BLaER1 treated with 17β-estradiol and CSF1 and Interleukin-3, amounts not matched to agents 10 nM and 100 nM (cell line): Measurements from ENCODE around the gene RBM38.

ENCODE experiments used
- H3K27ac ChIP-seq, 11 experiments: shearing (Covaris generic); formaldehyde crosslinking; 2 replicates each; pipeline ENCODE4 v1.8.1; 2022
- H3K27me3 ChIP-seq, 11 experiments: shearing (Covaris generic); formaldehyde crosslinking; 2 replicates each; pipeline ENCODE4 v1.8.1; 2022
- H3K36me3 ChIP-seq, 11 experiments: shearing (Covaris generic); formaldehyde crosslinking; 2 replicates each; pipeline ENCODE4 v1.8.1; 2022
- H3K4me1 ChIP-seq, 10 experiments: shearing (Covaris generic); formaldehyde crosslinking; 2 replicates each; pipeline ENCODE4 v1.8.1; 2022
- H3K4me2 ChIP-seq, 11 experiments: shearing (Covaris generic); formaldehyde crosslinking; 2 replicates each; pipeline ENCODE4 v1.8.1; 2022
- H3K4me3 ChIP-seq, 10 experiments: shearing (Covaris generic); formaldehyde crosslinking; 2 replicates each; pipeline ENCODE4 v1.8.1; 2022
- H3K9ac ChIP-seq, 11 experiments: shearing (Covaris generic); formaldehyde crosslinking; 2 replicates each; pipeline ENCODE4 v1.8.1; 2022
- H3K9me3 ChIP-seq, 11 experiments: shearing (Covaris generic); formaldehyde crosslinking; replicated peaks in 1 of 11; 2 replicates each; pipeline ENCODE4 v1.8.1; 2022
- H4K20me1 ChIP-seq, 11 experiments: shearing (Covaris generic); formaldehyde crosslinking; 2 replicates each; pipeline ENCODE4 v1.8.1; 2022
- Cebpa-rat ChIP-seq, 11 experiments: shearing (Covaris generic); IDR thresholded peaks; 2 replicates each; pipeline ENCODE4 v1.8.1; 2022

Gene RBM38

DNA sequence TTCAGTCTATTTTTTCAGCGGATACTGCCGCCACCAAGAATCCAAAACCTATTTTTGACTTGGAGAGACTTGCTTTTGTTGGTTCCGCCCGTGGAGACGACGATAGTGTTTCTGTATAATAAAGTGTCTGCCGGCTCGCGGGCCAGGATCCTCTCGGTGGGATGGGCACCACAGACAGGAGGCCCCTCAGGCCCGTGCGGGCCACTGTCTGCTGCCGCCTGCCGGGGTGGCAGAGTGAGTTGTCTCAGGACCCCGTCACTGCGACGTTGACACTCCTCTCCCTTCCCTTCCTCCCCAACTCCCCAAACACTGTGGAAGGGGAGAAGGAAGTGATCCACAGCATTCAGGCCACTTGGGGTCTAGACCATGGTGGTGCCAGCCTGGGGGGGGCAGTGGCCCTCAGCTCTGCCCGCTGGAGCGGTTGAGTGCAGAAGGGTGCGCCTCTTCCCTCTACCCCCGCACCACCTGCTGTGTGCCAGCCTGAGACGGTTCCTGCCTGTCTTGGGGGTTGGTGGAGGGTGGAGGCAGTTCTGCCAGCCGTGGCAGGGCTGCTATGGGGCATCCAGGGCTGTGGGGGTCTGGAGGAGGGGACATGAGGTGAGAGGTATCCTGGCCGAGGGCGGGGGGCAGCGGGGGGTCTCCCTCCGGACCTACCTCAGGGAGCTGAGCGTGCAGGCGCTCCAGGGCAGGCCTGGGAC is 17.5 kb downstream of the RBM38 start:
- Histone ChIP-seq H3K4me3 (no peak overlapping the region), H3K4me2 (peak overlapping the region in 8 of 11 experiments; percentile 8 to 48 (median 26); a peak in 11 of 22 replicates), H3K4me1 (peaks cover 10 to 98% (median 82%) of the 10 kb centered on the region in 10 experiments), H4K20me1 (peaks cover 63 to 83% (median 75%) of the 10 kb centered on the region in 11 experiments), H3K27me3 (no peaks in the 10 kb centered on the region), H3K9me3 (no peaks in the 10 kb centered on the region; a peak in 1 of 22 replicates), H3K36me3 (peaks cover 63 to 73% (median 69%) of the 10 kb centered on the region in 11 experiments), H3K9ac (peak overlapping the region in 9 of 11 experiments; percentile 4 to 54 (median 22); a peak in 15 of 22 replicates), H3K27ac (peak overlapping the region in 9 of 11 experiments; percentile 33 to 77 (median 50); a peak in 17 of 22 replicates)
- TF ChIP-seq Cebpa-rat (IDR thresholded peaks at IDR 0.05): no peak

GRCh38 chr20:57409316-57409671 is 18.1 kb downstream of the RBM38 start:
- Histone ChIP-seq H3K4me3 (no peak overlapping the region), H3K27ac (peak overlapping the region in 8 of 11 experiments; percentile 46 to 77 (median 57); a peak in 14 of 22 replicates), H3K4me2 (peak overlapping the region in 2 of 11 experiments; percentile 14 to 24; a peak in 2 of 22 replicates), H3K27me3 (no peaks in the 10 kb centered on the region), H3K9ac (peak overlapping the region in 7 of 11 experiments; percentile 19 to 54 (median 22); a peak in 11 of 22 replicates), H3K36me3 (peaks cover 57 to 67% (median 63%) of the 10 kb centered on the region in 11 experiments), H3K4me1 (peaks cover 13 to 98% (median 78%) of the 10 kb centered on the region in 10 experiments), H4K20me1 (peaks cover 57 to 77% (median 69%) of the 10 kb centered on the region in 11 experiments), H3K9me3 (no peaks in the 10 kb centered on the region; a peak in 1 of 22 replicates)
- no peak for TF ChIP-seq Cebpa-rat (IDR thresholded peaks at IDR 0.05)

- Histone ChIP-seq H3K36me3 (peaks cover 52 to 62% (median 58%) of the 10 kb centered on the region in 11 experiments), H3K9me3 (no peaks in the 10 kb centered on the region; a peak in 1 of 22 replicates), H3K4me2 (peak overlapping the region in 3 of 11 experiments; percentile 14 to 57 (median 24); a peak in 1 of 22 replicates), H3K27ac (peak overlapping the region in 8 of 11 experiments; percentile 46 to 77 (median 57); a peak in 16 of 22 replicates), H3K4me3 (no peak overlapping the region), H3K27me3 (no peaks in the 10 kb centered on the region), H3K4me1 (peaks cover 18 to 98% (median 77%) of the 10 kb centered on the region in 10 experiments), H4K20me1 (peaks cover 51 to 71% (median 64%) of the 10 kb centered on the region in 11 experiments), H3K9ac (peak overlapping the region in 6 of 11 experiments; percentile 19 to 54 (median 46); a peak in 13 of 22 replicates)
- TF ChIP-seq Cebpa-rat (IDR thresholded peaks at IDR 0.05): no peak
These were observed 18.6 kb downstream of the RBM38 start for GRCh38 chr20:57409672-57410397.

DNA sequence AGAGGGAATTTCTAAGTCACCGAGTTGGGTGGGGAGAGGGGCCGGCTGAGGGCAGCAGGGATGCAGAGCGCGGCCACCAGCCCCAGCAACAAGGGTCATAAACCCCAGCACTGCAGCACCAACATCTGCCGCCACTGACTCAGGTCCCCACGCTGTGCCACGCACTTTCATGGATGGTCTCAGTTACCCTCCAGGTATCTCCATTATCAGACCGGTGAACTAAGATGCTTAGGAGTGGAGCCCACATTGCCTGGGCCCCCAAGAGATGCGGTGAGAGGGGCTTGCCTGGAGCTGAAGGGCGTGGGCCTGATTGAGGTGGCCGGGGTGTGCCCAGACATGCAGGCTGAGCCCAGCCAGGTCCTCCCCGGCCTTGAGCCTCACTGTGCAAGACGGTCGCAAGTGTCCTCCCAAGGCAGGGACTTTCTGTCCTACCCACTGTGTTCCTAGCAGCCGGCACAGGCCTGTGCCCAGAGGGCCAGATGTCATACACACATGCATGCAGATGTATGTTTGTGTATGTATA is 19.3 kb downstream of the RBM38 start:
- Histone ChIP-seq H4K20me1 (peaks cover 45 to 65% (median 58%) of the 10 kb centered on the region in 11 experiments), H3K27ac (peak overlapping the region in 8 of 11 experiments; percentile 34 to 77 (median 57); a peak in 15 of 22 replicates)

DNA sequence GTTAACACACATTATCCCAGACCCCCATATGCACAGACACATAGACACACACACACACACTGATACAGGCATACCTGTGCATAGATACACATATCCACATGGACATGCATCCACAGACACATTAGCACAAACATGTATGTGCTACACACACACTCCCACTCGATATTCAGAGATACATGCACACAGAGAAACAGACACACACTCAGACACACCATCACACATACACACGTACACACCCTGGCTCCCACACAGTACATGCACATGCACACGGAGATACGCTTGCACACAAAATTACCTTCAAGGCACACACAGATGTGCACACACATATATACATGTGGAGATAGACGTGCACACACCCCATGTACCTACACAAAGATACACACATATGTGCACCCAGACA is 19.7 kb downstream of the RBM38 start:
- Histone ChIP-seq H3K4me3 (no peak overlapping the region), H3K36me3 (peaks cover 41 to 51% (median 47%) of the 10 kb centered on the region in 11 experiments), H3K27me3 (no peaks in the 10 kb centered on the region), H4K20me1 (peaks cover 40 to 61% (median 53%) of the 10 kb centered on the region in 11 experiments), H3K9me3 (no peaks in the 10 kb centered on the region; a peak in 1 of 22 replicates), H3K27ac (peak overlapping the region in 8 of 11 experiments; percentile 46 to 78 (median 58); a peak in 12 of 22 replicates), H3K9ac (peak overlapping the region in 6 of 11 experiments; percentile 3 to 54 (median 38); a peak in 3 of 22 replicates), H3K4me1 (peaks cover 24 to 98% (median 77%) of the 10 kb centered on the region in 10 experiments), H3K4me2 (peak overlapping the region in 9 of 11 experiments; percentile 13 to 67 (median 29); a peak in 10 of 22 replicates)
- TF ChIP-seq Cebpa-rat (IDR thresholded peaks at IDR 0.05): no peak

More for the DNA sequence above, 19.3 kb downstream of the RBM38 start:
- H3K4me2 ChIP-seq: peak overlapping the region in 2 of 11 experiments; percentile 41 to 57; a peak in 3 of 22 replicates
- no peak for TF ChIP-seq Cebpa-rat (IDR thresholded peaks at IDR 0.05)
- no peak overlapping the region for H3K4me3 ChIP-seq
- H3K36me3 ChIP-seq: peaks cover 46 to 55% (median 51%) of the 10 kb centered on the region in 11 experiments
- H3K4me1 ChIP-seq: peaks cover 24 to 98% (median 77%) of the 10 kb centered on the region in 10 experiments
- H3K9ac ChIP-seq: peak overlapping the region in 6 of 11 experiments; percentile 21 to 54 (median 46); a peak in 9 of 22 replicates
- no peaks in the 10 kb centered on the region; a peak in 1 of 22 replicates for H3K9me3 ChIP-seq
- no peaks in the 10 kb centered on the region for H3K27me3 ChIP-seq

DNA sequence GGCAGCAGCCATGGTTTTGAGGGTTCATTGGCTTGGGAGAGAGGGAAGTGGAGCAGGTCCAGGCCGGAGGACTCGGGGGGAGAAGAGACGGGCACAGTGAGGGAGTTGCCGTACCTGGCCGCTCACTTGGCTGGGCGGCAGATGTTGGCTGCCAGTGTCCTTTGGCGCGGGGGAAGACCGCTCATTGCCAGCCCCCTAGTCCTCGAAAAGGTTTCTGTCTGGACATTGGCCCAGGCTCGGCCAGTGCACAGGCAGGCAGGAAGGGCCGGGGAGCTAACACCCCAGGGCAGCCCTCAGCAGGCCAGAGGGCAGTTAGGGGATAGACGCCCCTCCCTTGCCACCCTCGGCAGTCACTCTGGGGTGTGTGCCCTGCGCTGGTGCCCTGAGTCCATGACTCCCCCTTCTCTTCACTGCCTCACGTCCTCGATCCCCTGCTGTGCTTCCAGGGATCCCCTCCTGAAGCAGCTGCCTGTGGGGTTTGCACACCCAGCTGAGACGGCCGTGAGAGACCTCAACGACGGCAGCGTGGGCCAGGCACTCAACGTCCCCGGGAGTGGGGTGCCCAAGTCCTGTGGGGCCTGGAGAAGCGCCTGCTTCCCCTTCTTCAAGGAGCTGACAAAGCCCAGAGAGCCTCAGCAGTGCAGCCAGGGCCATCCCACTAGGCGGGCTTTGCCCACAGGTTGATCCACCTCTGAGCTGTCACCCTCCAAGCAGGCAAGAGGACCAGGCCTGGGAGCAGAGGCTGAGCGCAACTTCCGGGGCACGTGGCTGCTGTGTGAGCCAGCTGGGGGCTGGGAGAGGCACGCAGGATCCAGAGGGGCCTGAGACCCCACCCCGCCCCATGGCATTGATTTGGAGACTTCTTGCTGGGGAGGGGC is 20.4 kb downstream of the RBM38 start:
- H3K4me1 ChIP-seq: peaks cover 25 to 98% (median 78%) of the 10 kb centered on the region in 10 experiments
- no peak for TF ChIP-seq Cebpa-rat (IDR thresholded peaks at IDR 0.05)

GRCh38 chr20:57412347-57413029 is 21.3 kb downstream of the RBM38 start:
- peak overlapping the region in 9 of 11 experiments; percentile 5 to 67 (median 29); a peak in 10 of 22 replicates for H3K4me2 ChIP-seq
- peaks cover 25 to 45% (median 37%) of the 10 kb centered on the region in 11 experiments for H4K20me1 ChIP-seq
- H3K36me3 ChIP-seq: peaks cover 26 to 35% (median 31%) of the 10 kb centered on the region in 11 experiments
- H3K27me3 ChIP-seq: no peaks in the 10 kb centered on the region
- peaks cover 31 to 97% (median 77%) of the 10 kb centered on the region in 10 experiments for H3K4me1 ChIP-seq
- no peaks in the 10 kb centered on the region for H3K9me3 ChIP-seq
- TF ChIP-seq Cebpa-rat (IDR thresholded peaks at IDR 0.05): no peak
- H3K9ac ChIP-seq: peak overlapping the region in 6 of 11 experiments; percentile 36 to 58 (median 49); a peak in 7 of 22 replicates
- peak overlapping the region in 9 of 11 experiments; percentile 25 to 78 (median 61); a peak in 17 of 22 replicates for H3K27ac ChIP-seq
- H3K4me3 ChIP-seq: no peak overlapping the region

More for the DNA sequence above, 20.4 kb downstream of the RBM38 start:
- H3K9ac ChIP-seq: peak overlapping the region in 10 of 11 experiments; percentile 3 to 58 (median 42); a peak in 14 of 22 replicates
- H4K20me1 ChIP-seq: peaks cover 34 to 53% (median 46%) of the 10 kb centered on the region in 11 experiments
- H3K4me2 ChIP-seq: peak overlapping the region in 10 of 11 experiments; percentile 5 to 67 (median 28); a peak in 14 of 22 replicates
- H3K27me3 ChIP-seq: no peaks in the 10 kb centered on the region
- no peaks in the 10 kb centered on the region for H3K9me3 ChIP-seq
- no peak overlapping the region for H3K4me3 ChIP-seq
- H3K36me3 ChIP-seq: peaks cover 34 to 43% (median 40%) of the 10 kb centered on the region in 11 experiments
- H3K27ac ChIP-seq: peak overlapping the region in 9 of 11 experiments; percentile 25 to 78 (median 61); a peak in 17 of 22 replicates
